ENCODE data around the gene DDX56. TPM values are rescaled to one million over a fixed set of nuclear protein-coding genes. Genes with fewer than 3 reads are reported as not detected.
A peak's percentile ranks its signal among the peaks of the same experiment; 100 is the strongest.

Gene DDX56
- total and polyA plus RNA-seq, 2 of the 13 experiments (the other 11 are each of a cell fraction or from before 2014, with no cell fraction given), result 82.6 to 120 TPM

- H3K79me2 ChIP-seq (ENCODE audit: insufficient read depth, low read length), result no peaks in the 10 kb centered on the region
- H3K4me2 ChIP-seq (ENCODE audit: low read depth, low read length), result peak overlapping the region; percentile 38; the same call in 1 of the 2 replicates
- FAIRE-seq (no peak), DNase-seq (ENCODE audit: low spot score) (no peak), ATAC-seq (peak; percentile 81)
- H3K9ac ChIP-seq (ENCODE audit: insufficient read depth, low read depth, low read length), result no peak overlapping the region
- no TSS peak for BruUV-seq (replicated peaks)
- 0 out of 2 replicates have a peak, but pooled peaks cover 6% of the 10 kb centered on the region for H3K4me1 ChIP-seq (ENCODE audit: insufficient read depth, low read length)
- WGBS (ENCODE audit: low lambda C conversion rate), result 36% methylated on average over 5 of the region's 5 CpGs
- no peak for TF ChIP-seq ZNF709 (CRISPR knock-in tag; IDR thresholded peaks at IDR 0.05)
- 0 out of 2 replicates have a peak, but pooled peaks have one; percentile 37 for TF ChIP-seq ZNF598 (CRISPR knock-in tag; IDR thresholded peaks at IDR 0.05; ENCODE audit: borderline replicate concordance)
- peak; percentile 44; the same call in 1 of the 2 replicates for TF ChIP-seq CEBPB (IDR thresholded peaks at IDR 0.05; ENCODE audit: borderline replicate concordance, low read depth, low read length)
- TF ChIP-seq ZNF7 (CRISPR knock-in tag; IDR thresholded peaks at IDR 0.05), result peak; percentile 44; the same call in 1 of the 2 replicates
- no peak for TF ChIP-seq ZBTB39 (CRISPR knock-in tag; IDR thresholded peaks at IDR 0.05)
- no peak for TF ChIP-seq MEF2D (CRISPR knock-in tag; IDR thresholded peaks at IDR 0.05)
- TF ChIP-seq ZNF234 (CRISPR knock-in tag; conservative IDR thresholded peaks at IDR 0.05), result no peak
- TF ChIP-seq TBP (CRISPR knock-in tag; IDR thresholded peaks at IDR 0.05), result no peak
- TF ChIP-seq ZNF562 (CRISPR knock-in tag; IDR thresholded peaks at IDR 0.05; ENCODE audit: borderline replicate concordance), result no peak
- no peak for TF ChIP-seq AHDC1 (CRISPR knock-in tag; IDR thresholded peaks at IDR 0.05; ENCODE audit: borderline replicate concordance)
- TF ChIP-seq TGIF2 (CRISPR knock-in tag; IDR thresholded peaks at IDR 0.05), result no peak
- no peak for TF ChIP-seq DZIP1 (CRISPR knock-in tag; IDR thresholded peaks at IDR 0.05)
- TF ChIP-seq U2AF2 (IDR thresholded peaks at IDR 0.05; ENCODE audit: low read depth, low read length), result no peak
- no peak for TF ChIP-seq FOXC1 (CRISPR knock-in tag; IDR thresholded peaks at IDR 0.05; ENCODE audit: borderline replicate concordance)
- in situ Hi-C loops (cut with HindIII; ENCODE audit: extremely low pct_ligation_motif_present, low pct_unique_long_range_greater_than_20kb), result loop anchor here (25.0 kb wide), 1 partner anchor 166 kb away; no protein-coding TSS in a partner anchor
- no peak overlapping the region for H3K4me3 ChIP-seq (replicated peaks in 1 of 3; ENCODE audit: insufficient read depth in 1 of 3, low read depth in 2 of 3, low read length in 3 of 3)
- no peaks in the 10 kb centered on the region for H3K36me3 ChIP-seq (replicated peaks in 1 of 2; ENCODE audit: control insufficient read depth in 1 of 2, insufficient read depth in 2 of 2, low read length in 2 of 2)
- no peaks in the 10 kb centered on the region for H3K9me3 ChIP-seq (ENCODE audit: low read length)
- CTCF ChIA-PET (ENCODE audit: low intra/inter-chr PET ratio, low total read pairs), result no interaction called here
- H2AFZ ChIP-seq (ENCODE audit: low read length), result peak overlapping the region; percentile 51
- no peak overlapping the region for H3K27ac ChIP-seq (ENCODE audit: extremely low read length, insufficient read depth, low read length)
- no peaks in the 10 kb centered on the region for H3K27me3 ChIP-seq (ENCODE audit: control insufficient read depth in 1 of 2, insufficient read depth in 2 of 2, low read length in 2 of 2)
- no peaks in the 10 kb centered on the region for H4K20me1 ChIP-seq (ENCODE audit: insufficient read depth, low read length)
- POLR2A ChIA-PET, result no interaction called here
- intact Hi-C loops (cut with micrococcal nuclease; ENCODE audit: unreplicated experiment), result no loop called here
These were observed 22.4 kb upstream of the DDX56 start for GRCh38 chr7:44595934-44596635.

All from HepG2 (cell line).